IMR-90 (cell line): ENCODE results near the gene GPR139.

Source experiments
- CTCF ChIP-seq: conservative IDR thresholded peaks from 2 replicates; pipeline ENCODE4 v1.5.1; 2012; ENCODE audit warnings: mild to moderate bottlenecking, low read depth, low read length, improper control_type of control experiment
- ELK1 ChIP-seq: fragments of 150-350 bp; IDR thresholded peaks from 2 replicates; pipeline ENCODE4 v1.6.1; 2016; ENCODE audit warnings: low read depth, mild to moderate bottlenecking, low read length, moderate library complexity, borderline replicate concordance

GRCh38 chr16:20020083-20020482 lies 53.6 kb downstream of the GPR139 start:
- TF ChIP-seq CTCF, result no peak
- no peak for TF ChIP-seq ELK1
